HepG2 (cell line): ENCODE data around the gene ANKRD40. TPM values are rescaled to one million over a fixed set of nuclear protein-coding genes. Genes with fewer than 3 reads are reported as not detected.

Experiments used
- AGO2 ChIP-seq: fragments of 200-400 bp; formaldehyde crosslinking; optimal IDR thresholded peaks from 2 replicates; pipeline ENCODE3; 2017; ENCODE audit warnings: mild to moderate bottlenecking, low read depth, low read length, moderate library complexity
- CBFB ChIP-seq: sonication (generic); formaldehyde crosslinking; IDR thresholded peaks from 2 replicates; pipeline ENCODE4 v1.4.0; 2020; ENCODE audit warnings: missing genetic modification reagents
- FOSL2 ChIP-seq: sonication (generic); formaldehyde crosslinking; IDR thresholded peaks from 2 replicates; pipeline ENCODE4 v1.4.0; 2020; ENCODE audit warnings: missing genetic modification reagents
- IKZF5 ChIP-seq: IDR thresholded peaks from 2 replicates; pipeline ENCODE4 v1.6.1; 2018; ENCODE audit warnings: missing genetic modification reagents, mild to moderate bottlenecking, missing compliant biosample characterization
- KLF11 ChIP-seq: IDR thresholded peaks from 2 replicates; pipeline ENCODE4 v1.6.1; 2016; ENCODE audit warnings: missing compliant biosample characterization
- MLXIP ChIP-seq: sonication (generic); formaldehyde crosslinking; IDR thresholded peaks from 2 replicates; pipeline ENCODE4 v1.9.0; 2021; ENCODE audit warnings: missing genetic modification reagents, borderline replicate concordance
- NKX3-1 ChIP-seq: sonication (generic); formaldehyde crosslinking; IDR thresholded peaks from 2 replicates; pipeline ENCODE4 v1.5.0; 2020; ENCODE audit warnings: missing genetic modification reagents
- PHF20 ChIP-seq: sonication (generic); formaldehyde crosslinking; IDR thresholded peaks from 2 replicates; pipeline ENCODE4 v1.5.0; 2020; ENCODE audit warnings: mild to moderate bottlenecking, missing genetic modification reagents
- STAT6 ChIP-seq: sonication (generic); formaldehyde crosslinking; IDR thresholded peaks from 2 replicates; pipeline ENCODE4 v1.4.0; 2020; ENCODE audit warnings: missing genetic modification reagents, mild to moderate bottlenecking, borderline replicate concordance
- THAP8 ChIP-seq: sonication (generic); formaldehyde crosslinking; IDR thresholded peaks from 2 replicates; pipeline ENCODE4 v1.5.1; 2020; ENCODE audit warnings: missing genetic modification reagents, mild to moderate bottlenecking, borderline replicate concordance
- THRA ChIP-seq: sonication (generic); formaldehyde crosslinking; IDR thresholded peaks from 2 replicates; pipeline ENCODE4 v1.4.0; 2020; ENCODE audit warnings: missing genetic modification reagents, borderline replicate concordance
- UBTF ChIP-seq: sonication (generic); formaldehyde crosslinking; IDR thresholded peaks from 2 replicates; pipeline ENCODE4 v1.4.0; 2020; ENCODE audit warnings: mild to moderate bottlenecking, missing genetic modification reagents
- ZBTB21 ChIP-seq: sonication (generic); formaldehyde crosslinking; IDR thresholded peaks from 2 replicates; pipeline ENCODE4 v1.4.0; 2020; ENCODE audit warnings: missing genetic modification reagents
- ZNF296 ChIP-seq: sonication (generic); formaldehyde crosslinking; conservative IDR thresholded peaks from 2 replicates; pipeline ENCODE4 v1.5.0; 2020; ENCODE audit warnings: mild to moderate bottlenecking, missing genetic modification reagents
- ZNF367 ChIP-seq: sonication (generic); formaldehyde crosslinking; IDR thresholded peaks from 2 replicates; pipeline ENCODE4 v1.4.0; 2020; ENCODE audit warnings: missing genetic modification reagents, borderline replicate concordance
- ZNF451 ChIP-seq: sonication (generic); formaldehyde crosslinking; IDR thresholded peaks from 2 replicates; pipeline ENCODE4 v1.5.0; 2020; ENCODE audit warnings: mild to moderate bottlenecking, missing genetic modification reagents
- ZNF747 ChIP-seq: sonication (generic); formaldehyde crosslinking; IDR thresholded peaks from 2 replicates; pipeline ENCODE4 v1.8.1; 2023; ENCODE audit warnings: missing genetic modification reagents, mild to moderate bottlenecking, borderline replicate concordance
- polyA plus RNA-seq, 8 experiments: library from polyadenylated mRNA; depleted of rRNA in 3 of 8; stranded (reverse) in 7 of 8; unstranded in 1 of 8; fragments of >200 nt; fragmentation: Illumina TruSeq in 4 of 8; extraction: Trizol in 4 of 8; gene quantifications; 2 replicates each; pipeline versions ENCODE4 v1.2.1 to v1.2.3, GENCODE V29; 2011 to 2016; ENCODE audit warnings: low read depth in 4 of 8, missing spikeins in 1 of 8, mixed read lengths in 1 of 8; ENCODE audit not compliant: insufficient read depth in 1 of 8
- total RNA-seq, 5 experiments: library from RNA; depleted of rRNA; stranded (reverse); fragments of >200 nt; fragmentation: Illumina TruSeq; extraction: Trizol; gene quantifications; 2 replicates each; pipeline ENCODE4 v1.2.3, GENCODE V29; 2016; ENCODE audit warnings: low read depth in 1 of 5

The ANKRD40 gene
- total and polyA plus RNA-seq, 2 of the 13 experiments (the other 11 are each of a cell fraction or from before 2014, with no cell fraction given), result 35.0 to 46.4 TPM

GRCh38 chr17:50707289-50708049 lies at the start of gene ANKRD40 (continued):
- no peak; the same call in 1 of the 2 replicates for TF ChIP-seq STAT6 (CRISPR knock-in tag)
- peak; percentile 97 for TF ChIP-seq PHF20 (CRISPR knock-in tag)
- TF ChIP-seq IKZF5 (CRISPR knock-in tag), result peak; percentile 95
- peak; percentile 98 for TF ChIP-seq UBTF (CRISPR knock-in tag)
- peak; percentile 54 for TF ChIP-seq ZNF747 (CRISPR knock-in tag)
- TF ChIP-seq ZNF367 (CRISPR knock-in tag), result peak; percentile 56; the same call in 1 of the 2 replicates
- peak; percentile 95 for TF ChIP-seq AGO2
- TF ChIP-seq ZNF296, result 0 out of 2 replicates have a peak, but pooled peaks have one; percentile 35
- 0 out of 2 replicates have a peak, but pooled peaks have one; percentile 56 for TF ChIP-seq MLXIP (CRISPR knock-in tag)
- peak; percentile 92; the same call in 1 of the 2 replicates for TF ChIP-seq ZNF451
- peak; percentile 86 for TF ChIP-seq FOSL2 (CRISPR knock-in tag)
- TF ChIP-seq CBFB (CRISPR knock-in tag), result peak; percentile 81
- TF ChIP-seq ZBTB21 (CRISPR knock-in tag), result peak; percentile 57; the same call in 1 of the 2 replicates
- TF ChIP-seq THRA (CRISPR knock-in tag), result 0 out of 2 replicates have a peak, but pooled peaks have one; percentile 49
- peak; percentile 93; the same call in 1 of the 2 replicates for TF ChIP-seq NKX3-1
- no peak for TF ChIP-seq THAP8 (CRISPR knock-in tag)
- TF ChIP-seq KLF11 (CRISPR knock-in tag), result peak; percentile 75
